ENCODE results near the gene AHRR.

Gene AHRR

GRCh38 chr5:415928-416635 lies 94.6 kb downstream of the AHRR start:
- Histone ChIP-seq H3K4me3 (ENCODE audit: extremely low read depth, insufficient read depth, low read length, poor library complexity, severe bottlenecking) (no peak overlapping the region), H3K4me1 (ENCODE audit: control insufficient read depth, insufficient read depth, low read length, poor library complexity, severe bottlenecking) (peaks cover 18% of the 10 kb centered on the region), H3K9me3 (ENCODE audit: control insufficient read depth, low read length) (no peaks in the 10 kb centered on the region), H3K27ac (ENCODE audit: low read depth, low read length, severe bottlenecking) (peak overlapping the region; percentile 95), H3K36me3 (ENCODE audit: control insufficient read depth, insufficient read depth, low read length) (no peaks in the 10 kb centered on the region)
- 84% methylated on average over 22 to 24 of the region's 24 CpGs for WGBS, 2 experiments (ENCODE audit: insufficient coverage in 2 of 2)

- Histone ChIP-seq H3K9me3 (ENCODE audit: control insufficient read depth, low read length) (no peaks in the 10 kb centered on the region), H3K4me1 (ENCODE audit: control insufficient read depth, insufficient read depth, low read length, poor library complexity, severe bottlenecking) (peaks cover 18% of the 10 kb centered on the region), H3K27ac (ENCODE audit: low read depth, low read length, severe bottlenecking) (peak overlapping the region; percentile 95), H3K4me3 (ENCODE audit: extremely low read depth, insufficient read depth, low read length, poor library complexity, severe bottlenecking) (no peak overlapping the region), H3K36me3 (ENCODE audit: control insufficient read depth, insufficient read depth, low read length) (no peaks in the 10 kb centered on the region)
- WGBS, 2 experiments (ENCODE audit: insufficient coverage in 2 of 2): 94 to 98% methylated on average over 14 of the region's 14 CpGs
Observed at GRCh38 chr5:416636-416960, 95.1 kb downstream of the AHRR start.

- no peaks in the 10 kb centered on the region for H3K36me3 ChIP-seq (ENCODE audit: control insufficient read depth, insufficient read depth, low read length)
- 90 to 91% methylated on average over 14 of the region's 14 CpGs for WGBS, 2 experiments (ENCODE audit: insufficient coverage in 2 of 2)
- H3K4me1 ChIP-seq (ENCODE audit: control insufficient read depth, insufficient read depth, low read length, poor library complexity, severe bottlenecking): peaks cover 18% of the 10 kb centered on the region
- H3K27ac ChIP-seq (ENCODE audit: low read depth, low read length, severe bottlenecking): no peak overlapping the region
- H3K9me3 ChIP-seq (ENCODE audit: control insufficient read depth, low read length): no peaks in the 10 kb centered on the region
- no peak overlapping the region for H3K4me3 ChIP-seq (ENCODE audit: extremely low read depth, insufficient read depth, low read length, poor library complexity, severe bottlenecking)
Observed at GRCh38 chr5:417301-418161, 96.0 kb downstream of the AHRR start.

- Histone ChIP-seq H3K4me3 (ENCODE audit: extremely low read depth, insufficient read depth, low read length, poor library complexity, severe bottlenecking) (no peak overlapping the region), H3K36me3 (ENCODE audit: control insufficient read depth, insufficient read depth, low read length) (no peaks in the 10 kb centered on the region), H3K4me1 (ENCODE audit: control insufficient read depth, insufficient read depth, low read length, poor library complexity, severe bottlenecking) (peaks cover 15% of the 10 kb centered on the region), H3K27ac (ENCODE audit: low read depth, low read length, severe bottlenecking) (no peak overlapping the region), H3K9me3 (ENCODE audit: control insufficient read depth, low read length) (no peaks in the 10 kb centered on the region)
- 88 to 95% methylated on average over 13 to 15 of the region's 18 CpGs for WGBS, 2 experiments (ENCODE audit: insufficient coverage in 2 of 2)
Observed at GRCh38 chr5:418162-419121, 96.9 kb downstream of the AHRR start.

- 90 to 92% methylated on average over 7 to 9 of the region's 12 CpGs for WGBS, 2 experiments (ENCODE audit: insufficient coverage in 2 of 2)
- no peak overlapping the region for H3K27ac ChIP-seq (ENCODE audit: low read depth, low read length, severe bottlenecking)
Observed at GRCh38 chr5:419970-420369, 98.5 kb downstream of the AHRR start.

GRCh38 chr5:420632-421286 lies 99.2 kb downstream of the AHRR start:
- H3K9me3 ChIP-seq (ENCODE audit: control insufficient read depth, low read length): no peaks in the 10 kb centered on the region
- no peak overlapping the region for H3K27ac ChIP-seq (ENCODE audit: low read depth, low read length, severe bottlenecking)
- 94 to 96% methylated on average over 46 to 48 of the region's 52 CpGs for WGBS, 2 experiments (ENCODE audit: insufficient coverage in 2 of 2)
- peaks cover 1% of the 10 kb centered on the region for H3K4me1 ChIP-seq (ENCODE audit: control insufficient read depth, insufficient read depth, low read length, poor library complexity, severe bottlenecking)
- H3K4me3 ChIP-seq (ENCODE audit: extremely low read depth, insufficient read depth, low read length, poor library complexity, severe bottlenecking): no peak overlapping the region
- no peaks in the 10 kb centered on the region for H3K36me3 ChIP-seq (ENCODE audit: control insufficient read depth, insufficient read depth, low read length)

More at GRCh38 chr5:419970-420369, 98.5 kb downstream of the AHRR start:
- H3K4me3 ChIP-seq (ENCODE audit: extremely low read depth, insufficient read depth, low read length, poor library complexity, severe bottlenecking): no peak overlapping the region
- H3K9me3 ChIP-seq (ENCODE audit: control insufficient read depth, low read length): no peaks in the 10 kb centered on the region
- peaks cover 9% of the 10 kb centered on the region for H3K4me1 ChIP-seq (ENCODE audit: control insufficient read depth, insufficient read depth, low read length, poor library complexity, severe bottlenecking)
- H3K36me3 ChIP-seq (ENCODE audit: control insufficient read depth, insufficient read depth, low read length): no peaks in the 10 kb centered on the region

- no peak overlapping the region for H3K27ac ChIP-seq (ENCODE audit: low read depth, low read length, severe bottlenecking)
- 92 to 94% methylated on average over 33 of the region's 34 CpGs for WGBS, 2 experiments (ENCODE audit: insufficient coverage in 2 of 2)
- H3K4me1 ChIP-seq (ENCODE audit: control insufficient read depth, insufficient read depth, low read length, poor library complexity, severe bottlenecking): no peaks in the 10 kb centered on the region
- H3K9me3 ChIP-seq (ENCODE audit: control insufficient read depth, low read length): no peaks in the 10 kb centered on the region
- no peak overlapping the region for H3K4me3 ChIP-seq (ENCODE audit: extremely low read depth, insufficient read depth, low read length, poor library complexity, severe bottlenecking)
- no peaks in the 10 kb centered on the region for H3K36me3 ChIP-seq (ENCODE audit: control insufficient read depth, insufficient read depth, low read length)
Observed at GRCh38 chr5:421287-421880, 99.9 kb downstream of the AHRR start.

GRCh38 chr5:421901-422300 lies 100.4 kb downstream of the AHRR start:
- no peak overlapping the region for H3K27ac ChIP-seq (ENCODE audit: low read depth, low read length, severe bottlenecking)
- 95 to 96% methylated on average over 13 of the region's 13 CpGs for WGBS, 2 experiments (ENCODE audit: insufficient coverage in 2 of 2)
- no peaks in the 10 kb centered on the region for H3K4me1 ChIP-seq (ENCODE audit: control insufficient read depth, insufficient read depth, low read length, poor library complexity, severe bottlenecking)
- H3K4me3 ChIP-seq (ENCODE audit: extremely low read depth, insufficient read depth, low read length, poor library complexity, severe bottlenecking): no peak overlapping the region
- H3K9me3 ChIP-seq (ENCODE audit: control insufficient read depth, low read length): no peaks in the 10 kb centered on the region
- no peaks in the 10 kb centered on the region for H3K36me3 ChIP-seq (ENCODE audit: control insufficient read depth, insufficient read depth, low read length)

GRCh38 chr5:422323-423232 lies 101.1 kb downstream of the AHRR start:
- Histone ChIP-seq H3K36me3 (ENCODE audit: control insufficient read depth, insufficient read depth, low read length) (no peaks in the 10 kb centered on the region), H3K9me3 (ENCODE audit: control insufficient read depth, low read length) (no peaks in the 10 kb centered on the region), H3K4me3 (ENCODE audit: extremely low read depth, insufficient read depth, low read length, poor library complexity, severe bottlenecking) (no peak overlapping the region), H3K27ac (ENCODE audit: low read depth, low read length, severe bottlenecking) (no peak overlapping the region), H3K4me1 (ENCODE audit: control insufficient read depth, insufficient read depth, low read length, poor library complexity, severe bottlenecking) (no peaks in the 10 kb centered on the region)
- WGBS, 2 experiments (ENCODE audit: insufficient coverage in 2 of 2): 88 to 94% methylated on average over 25 to 28 of the region's 32 CpGs
